GM21528 (cell line): Measurements from ENCODE around the gene PLXNB2.
"Not testable (repeated sequence)": the region's sequence is repeated elsewhere in the genome, so short reads cannot be mapped to it uniquely, and the experiment has no call there.

Experiments
- ATAC-seq: cut with Tn5 transposase; IDR thresholded peaks from one replicate; pipeline ENCODE4 v1.9.1; 2021; ENCODE audit warnings: mild to moderate bottlenecking, moderate library complexity; ENCODE audit not compliant: unreplicated experiment, low FRiP score

Gene PLXNB2, protein sequence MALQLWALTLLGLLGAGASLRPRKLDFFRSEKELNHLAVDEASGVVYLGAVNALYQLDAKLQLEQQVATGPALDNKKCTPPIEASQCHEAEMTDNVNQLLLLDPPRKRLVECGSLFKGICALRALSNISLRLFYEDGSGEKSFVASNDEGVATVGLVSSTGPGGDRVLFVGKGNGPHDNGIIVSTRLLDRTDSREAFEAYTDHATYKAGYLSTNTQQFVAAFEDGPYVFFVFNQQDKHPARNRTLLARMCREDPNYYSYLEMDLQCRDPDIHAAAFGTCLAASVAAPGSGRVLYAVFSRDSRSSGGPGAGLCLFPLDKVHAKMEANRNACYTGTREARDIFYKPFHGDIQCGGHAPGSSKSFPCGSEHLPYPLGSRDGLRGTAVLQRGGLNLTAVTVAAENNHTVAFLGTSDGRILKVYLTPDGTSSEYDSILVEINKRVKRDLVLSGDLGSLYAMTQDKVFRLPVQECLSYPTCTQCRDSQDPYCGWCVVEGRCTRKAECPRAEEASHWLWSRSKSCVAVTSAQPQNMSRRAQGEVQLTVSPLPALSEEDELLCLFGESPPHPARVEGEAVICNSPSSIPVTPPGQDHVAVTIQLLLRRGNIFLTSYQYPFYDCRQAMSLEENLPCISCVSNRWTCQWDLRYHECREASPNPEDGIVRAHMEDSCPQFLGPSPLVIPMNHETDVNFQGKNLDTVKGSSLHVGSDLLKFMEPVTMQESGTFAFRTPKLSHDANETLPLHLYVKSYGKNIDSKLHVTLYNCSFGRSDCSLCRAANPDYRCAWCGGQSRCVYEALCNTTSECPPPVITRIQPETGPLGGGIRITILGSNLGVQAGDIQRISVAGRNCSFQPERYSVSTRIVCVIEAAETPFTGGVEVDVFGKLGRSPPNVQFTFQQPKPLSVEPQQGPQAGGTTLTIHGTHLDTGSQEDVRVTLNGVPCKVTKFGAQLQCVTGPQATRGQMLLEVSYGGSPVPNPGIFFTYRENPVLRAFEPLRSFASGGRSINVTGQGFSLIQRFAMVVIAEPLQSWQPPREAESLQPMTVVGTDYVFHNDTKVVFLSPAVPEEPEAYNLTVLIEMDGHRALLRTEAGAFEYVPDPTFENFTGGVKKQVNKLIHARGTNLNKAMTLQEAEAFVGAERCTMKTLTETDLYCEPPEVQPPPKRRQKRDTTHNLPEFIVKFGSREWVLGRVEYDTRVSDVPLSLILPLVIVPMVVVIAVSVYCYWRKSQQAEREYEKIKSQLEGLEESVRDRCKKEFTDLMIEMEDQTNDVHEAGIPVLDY (N-terminal part only)

DNA sequence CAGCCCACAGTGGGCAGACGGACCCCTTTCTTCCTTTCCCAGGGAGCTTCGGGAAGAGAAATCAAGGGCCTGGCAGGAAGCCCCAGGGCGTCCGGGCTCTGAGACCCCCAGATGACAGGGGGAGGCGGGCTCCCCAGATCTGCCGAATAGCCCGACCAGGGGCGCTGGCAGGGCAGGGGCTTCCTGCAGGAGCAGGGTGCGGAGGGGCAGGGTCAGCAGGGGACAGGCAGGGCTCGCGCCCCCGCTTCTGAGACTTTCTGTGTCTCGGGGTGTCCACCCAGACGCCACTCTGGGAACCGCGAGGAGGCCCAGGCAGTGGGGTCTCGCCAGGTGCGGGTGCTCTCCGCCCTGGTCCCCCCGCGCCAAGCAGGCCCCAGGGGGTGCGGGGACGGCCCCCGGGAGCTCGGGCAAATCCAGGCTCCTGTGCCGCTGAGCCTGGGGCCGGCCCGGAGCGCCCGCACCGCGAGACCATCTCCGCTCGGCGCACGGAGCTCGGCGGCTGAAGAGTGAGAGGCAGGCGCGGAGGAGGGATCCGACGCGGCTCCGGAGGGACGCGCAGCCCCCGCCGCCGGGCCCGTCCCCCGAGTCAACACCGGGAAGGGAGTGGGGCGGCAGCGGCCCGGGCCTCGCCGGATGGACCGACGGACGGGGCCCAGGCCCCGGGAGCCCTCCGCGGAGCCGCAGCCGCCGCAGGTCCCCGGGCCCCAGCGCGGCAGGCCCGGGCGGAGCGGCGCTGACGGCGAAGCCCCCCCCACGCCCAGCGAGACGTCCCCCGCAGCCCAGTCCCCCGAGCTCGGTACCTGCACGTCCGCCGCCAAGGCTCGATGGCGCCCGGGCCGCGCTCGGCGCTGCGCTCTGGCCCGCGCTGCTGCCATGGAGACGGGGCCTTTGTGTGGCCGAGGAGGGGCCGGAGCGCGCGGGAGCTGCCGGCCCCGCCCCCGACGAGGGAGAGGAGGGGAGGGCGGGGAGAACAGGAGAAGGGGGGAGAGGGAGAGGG is at the start of gene PLXNB2:
Gene PLXNB2 (minus strand): TSS at position 894 of the 997 bp plus-strand sequence. CDS start 17,062 bp downstream, outside the sequence.
- no peak for ATAC-seq

DNA sequence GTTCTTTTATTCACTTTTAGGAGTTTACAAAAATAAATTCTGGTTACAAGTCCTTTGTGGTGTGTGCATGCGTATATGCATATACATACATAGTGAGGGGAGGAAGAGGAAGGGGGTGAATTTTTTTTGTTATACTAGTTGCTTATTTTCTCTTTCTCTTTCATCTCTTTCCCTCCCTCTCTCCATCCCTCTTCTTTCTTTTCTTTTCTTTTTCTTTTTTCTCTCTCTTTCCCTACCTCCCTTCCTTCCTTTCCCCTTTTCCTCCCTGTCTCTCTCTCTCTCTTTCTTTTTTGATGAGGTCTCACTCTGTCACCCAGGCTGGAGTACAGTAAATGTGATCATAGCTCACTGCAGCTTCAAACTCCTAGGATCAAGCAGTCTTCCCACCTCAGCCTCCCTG is 49.8 kb upstream of the PLXNB2 start:
- ATAC-seq, result no peak

DNA sequence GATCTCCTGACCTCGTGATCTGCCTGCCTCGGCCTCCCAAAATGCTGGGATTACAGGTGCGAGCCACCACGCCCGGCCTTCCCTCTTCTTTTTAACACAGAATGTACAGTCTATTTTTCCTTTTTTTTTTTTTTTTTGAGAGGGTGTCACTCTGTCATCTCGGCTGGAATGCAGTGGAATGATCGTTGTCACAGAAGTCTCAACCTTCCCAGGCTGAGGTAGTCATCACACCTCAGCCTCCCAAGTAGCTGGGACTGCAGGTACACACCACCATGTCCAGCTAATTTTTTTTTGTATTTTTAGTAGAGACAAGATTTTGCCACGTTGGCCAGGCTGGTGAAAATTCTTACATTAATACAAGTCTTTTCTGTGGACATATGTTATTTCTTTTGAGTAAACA is 48.7 kb upstream of the PLXNB2 start:
- ATAC-seq, result no peak

DNA sequence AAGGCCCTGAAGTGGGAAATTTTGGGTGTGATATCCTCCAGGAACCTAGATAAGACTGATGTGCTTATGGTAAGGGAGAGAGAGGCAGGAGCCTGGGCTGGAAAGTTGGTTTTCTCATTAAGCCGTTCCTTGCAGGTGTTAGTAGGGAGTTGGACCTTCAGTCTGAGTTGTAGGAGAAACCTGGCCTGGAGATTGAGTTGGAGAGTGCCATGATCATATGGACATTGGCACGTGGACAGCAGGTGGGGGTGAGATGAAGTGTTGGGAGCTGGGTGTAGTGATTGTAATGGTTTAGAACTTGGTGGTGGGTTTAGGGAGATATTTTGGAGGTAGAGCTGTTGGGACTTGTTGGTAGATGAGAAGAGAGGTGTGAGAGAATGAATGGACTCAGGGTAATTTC is 40.6 kb upstream of the PLXNB2 start:
- ATAC-seq, result no peak

DNA sequence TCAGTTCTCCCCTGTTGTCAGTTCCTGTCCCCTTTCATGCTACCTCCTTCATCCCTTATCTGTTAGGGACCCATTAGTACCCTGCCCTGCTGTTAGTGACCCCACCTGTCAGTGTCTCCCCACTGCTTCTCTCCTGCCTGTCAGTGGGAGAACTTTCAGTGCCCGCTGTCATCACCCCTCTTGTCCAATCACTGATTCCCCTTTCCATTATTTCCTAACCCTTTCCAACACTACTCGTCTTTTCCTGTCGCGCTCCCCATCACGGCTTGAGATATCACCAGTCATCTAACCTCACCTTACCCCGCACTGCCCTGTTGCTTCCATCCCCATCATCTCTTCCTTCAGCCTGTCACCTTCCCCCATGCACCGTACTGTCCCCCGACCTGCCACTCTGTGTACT is 39.7 kb upstream of the PLXNB2 start:
- ATAC-seq, result no peak

DNA sequence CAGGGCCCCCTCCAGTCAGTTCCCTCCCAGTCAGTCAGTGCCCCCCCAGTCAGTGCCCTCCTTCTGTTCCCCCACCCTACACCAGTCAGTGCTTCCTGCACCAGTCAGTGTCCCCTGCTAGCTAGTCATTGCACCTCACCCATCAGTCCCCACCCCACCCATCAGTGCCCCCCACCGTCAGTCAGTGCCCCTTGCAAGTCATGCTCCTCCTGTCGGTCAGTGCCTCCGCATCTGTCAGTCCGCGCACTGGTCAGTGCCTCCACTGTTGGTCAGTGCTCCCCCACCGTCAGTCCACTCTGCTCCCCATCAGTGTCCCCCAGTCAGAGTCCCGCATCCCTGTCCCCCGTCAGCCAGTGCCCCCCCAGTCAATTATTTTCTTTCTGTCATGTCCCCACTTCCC is 39.0 kb upstream of the PLXNB2 start:
- no peak for ATAC-seq

DNA sequence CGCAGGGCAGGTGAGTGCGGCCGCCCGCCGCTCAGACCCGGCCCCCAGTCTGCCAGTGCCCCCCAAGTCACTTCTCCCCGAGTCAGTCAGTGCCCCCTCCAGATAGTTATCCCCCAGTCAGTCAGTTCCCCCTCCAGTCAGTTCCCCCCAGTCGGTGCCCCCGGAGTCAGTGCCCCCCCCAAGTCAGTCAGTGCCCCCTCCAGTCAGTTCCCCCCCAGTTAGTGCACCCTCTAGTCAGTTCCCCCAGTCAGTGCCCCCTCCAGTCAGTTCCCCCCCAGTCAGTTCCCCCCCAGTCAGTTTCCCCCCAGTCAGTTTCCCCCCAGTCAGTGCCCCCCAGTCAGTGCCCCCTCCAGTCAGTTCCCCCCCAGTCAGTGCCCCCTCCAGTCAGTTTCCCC is 36.1 kb upstream of the PLXNB2 start:
- ATAC-seq, result peak; percentile 1

DNA sequence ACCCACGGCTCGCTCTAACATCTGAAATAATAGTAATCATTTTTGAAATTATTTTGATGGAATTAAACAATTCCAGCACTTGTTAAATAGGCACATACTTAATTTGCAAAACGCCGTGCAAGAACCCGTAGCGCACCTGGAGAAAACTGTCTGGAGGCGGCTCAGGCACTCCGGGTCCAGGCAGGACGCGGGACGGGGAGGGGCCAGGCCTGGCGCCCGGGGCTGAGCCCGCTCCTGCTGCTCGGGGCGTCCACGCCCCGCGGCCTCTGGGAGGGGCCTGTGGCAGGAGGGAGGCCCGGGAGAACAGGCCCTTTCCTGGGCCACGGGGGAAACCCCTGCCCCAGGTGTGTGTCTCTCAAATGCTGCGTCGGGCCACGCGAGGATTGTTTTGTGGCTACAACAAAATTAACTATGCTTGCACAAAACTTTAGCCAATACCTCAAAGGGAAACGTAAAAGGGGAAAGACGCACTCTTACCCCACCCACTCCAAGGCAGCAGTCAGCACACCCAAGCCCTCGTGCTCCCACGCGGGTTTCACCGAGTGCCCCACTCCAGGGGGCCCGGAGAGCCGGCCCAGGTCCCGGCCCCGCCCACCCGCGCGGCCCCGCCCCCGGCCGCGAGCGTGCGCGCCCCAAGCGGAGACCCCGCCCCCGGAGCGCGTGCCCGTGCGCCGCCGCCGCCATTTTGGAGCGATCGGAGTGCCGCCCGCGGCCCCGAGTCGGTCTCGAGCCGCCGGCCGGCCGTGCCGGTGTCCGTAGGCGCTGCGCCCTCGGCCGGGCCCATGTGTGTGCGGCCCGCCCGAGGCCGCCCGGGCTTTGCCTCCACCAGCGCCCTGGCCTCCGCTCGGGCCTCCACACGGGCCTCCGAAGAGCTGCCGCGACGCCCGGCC is 35.5 kb upstream of the PLXNB2 start, which contains the start of gene PPP6R2:
Gene PPP6R2 (plus strand): TSS at position 677 of the 890 bp plus-strand sequence. CDS start 50,582 bp downstream, outside the sequence.
- peak; percentile 54 for ATAC-seq

DNA sequence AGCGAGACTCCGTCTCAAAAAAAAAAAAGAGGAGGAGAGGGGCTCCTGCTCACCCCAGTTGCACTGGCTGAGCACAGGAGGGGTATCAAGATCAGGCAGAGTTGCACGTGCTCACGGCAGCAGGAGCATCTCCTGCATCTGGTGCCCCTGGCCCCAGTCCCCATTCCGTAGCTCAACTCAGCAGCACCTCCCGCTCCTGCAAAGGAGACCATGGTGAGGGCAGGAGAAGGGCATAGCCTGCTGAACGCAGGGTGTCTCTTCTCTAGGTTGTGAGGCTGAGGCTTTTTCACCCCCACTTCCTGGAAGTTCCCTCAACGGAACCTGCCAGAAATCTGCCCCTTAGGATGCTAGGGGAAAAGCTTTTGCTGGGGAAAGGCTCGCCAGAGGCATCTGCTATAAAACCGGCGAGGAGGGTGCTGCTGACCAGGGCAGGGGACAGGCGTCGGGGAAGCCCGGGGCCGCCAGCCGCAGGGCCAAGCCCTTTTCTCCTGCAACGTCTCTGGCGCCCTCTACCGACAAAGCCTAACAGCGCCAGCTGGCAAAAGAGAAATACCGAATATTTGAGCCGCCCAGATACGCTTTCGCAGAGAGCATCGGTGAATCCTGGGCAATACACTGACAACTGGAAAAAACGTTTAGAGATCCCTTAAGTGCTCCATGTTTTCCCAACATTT is 34.7 kb upstream of the PLXNB2 start:
- peak; percentile 77 for ATAC-seq

DNA sequence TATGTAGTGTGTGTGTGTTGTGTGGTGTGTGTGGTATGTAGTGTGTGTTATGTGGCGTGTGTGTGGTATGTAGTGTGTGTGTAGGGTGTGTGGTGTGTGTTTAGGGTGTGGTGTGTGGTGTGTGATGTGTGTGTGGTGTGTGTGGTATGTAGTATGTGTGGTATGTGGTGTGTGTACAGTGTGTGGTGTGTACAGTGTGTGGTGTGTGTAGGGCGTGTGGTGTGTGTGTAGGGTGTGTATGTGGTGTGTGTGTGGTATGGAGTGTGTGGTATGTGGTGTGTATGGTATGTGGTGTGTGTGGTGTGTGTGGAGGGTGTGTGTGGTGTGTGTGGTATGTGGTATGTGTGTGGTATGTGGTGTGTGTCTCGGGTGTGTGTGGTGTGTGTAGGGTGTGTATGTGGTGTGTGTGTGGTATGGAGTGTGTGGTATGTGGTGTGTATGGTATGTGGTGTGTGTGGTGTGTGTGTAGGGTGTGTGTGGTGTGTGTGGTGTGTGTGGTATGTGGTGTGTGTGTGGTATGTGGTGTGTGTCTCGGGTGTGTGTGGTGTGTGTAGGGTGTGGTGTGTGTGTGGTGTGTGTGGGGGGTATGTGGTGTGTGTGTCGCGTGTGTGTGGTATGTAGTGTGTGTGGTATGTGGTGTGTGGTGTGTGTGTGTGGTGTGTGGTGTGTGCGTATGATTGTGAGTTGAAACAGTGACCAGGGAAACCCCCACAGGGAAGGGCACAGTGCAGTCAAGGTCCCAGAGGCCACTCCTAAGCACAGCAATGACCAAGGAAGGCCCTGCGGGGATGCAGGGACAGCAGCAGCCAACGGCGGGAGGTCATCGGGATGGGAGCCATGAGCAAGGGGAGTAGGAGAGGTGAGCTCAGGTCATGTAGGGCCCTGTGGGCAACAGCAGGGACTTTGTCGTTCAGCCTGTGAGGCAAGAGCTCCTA is 32.8 kb upstream of the PLXNB2 start:
- no peak for ATAC-seq

DNA sequence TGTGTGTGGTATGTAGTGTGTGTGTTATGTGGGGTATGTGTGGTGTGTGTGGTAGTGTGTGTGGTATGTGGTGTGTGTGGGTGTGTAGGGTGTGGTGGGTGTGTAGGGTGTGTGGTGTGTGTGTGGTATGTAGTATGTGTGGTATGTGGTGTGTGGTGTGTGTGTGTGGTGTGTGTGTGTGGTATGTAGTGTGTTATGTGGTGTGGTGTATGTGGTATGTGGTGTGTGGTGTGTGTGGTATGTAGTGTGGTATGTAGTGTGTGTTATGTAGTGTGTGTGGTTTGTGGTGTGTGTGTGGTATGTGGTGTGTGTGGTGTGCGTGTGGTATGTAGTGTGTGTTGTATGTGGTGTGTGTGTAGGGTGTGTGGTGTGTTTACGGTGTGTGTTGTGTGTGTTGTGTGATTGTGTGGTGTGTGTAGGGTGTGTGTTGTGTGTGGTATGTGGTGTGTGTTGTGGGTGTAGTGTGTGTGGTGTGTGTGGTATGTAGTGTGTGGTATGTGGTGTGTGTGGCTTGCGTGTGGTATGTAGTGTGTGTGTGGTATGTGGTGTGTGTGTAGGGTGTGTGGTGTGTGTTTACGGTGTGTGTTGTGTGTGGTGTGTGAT is 31.5 kb upstream of the PLXNB2 start:
- no peak for ATAC-seq

DNA sequence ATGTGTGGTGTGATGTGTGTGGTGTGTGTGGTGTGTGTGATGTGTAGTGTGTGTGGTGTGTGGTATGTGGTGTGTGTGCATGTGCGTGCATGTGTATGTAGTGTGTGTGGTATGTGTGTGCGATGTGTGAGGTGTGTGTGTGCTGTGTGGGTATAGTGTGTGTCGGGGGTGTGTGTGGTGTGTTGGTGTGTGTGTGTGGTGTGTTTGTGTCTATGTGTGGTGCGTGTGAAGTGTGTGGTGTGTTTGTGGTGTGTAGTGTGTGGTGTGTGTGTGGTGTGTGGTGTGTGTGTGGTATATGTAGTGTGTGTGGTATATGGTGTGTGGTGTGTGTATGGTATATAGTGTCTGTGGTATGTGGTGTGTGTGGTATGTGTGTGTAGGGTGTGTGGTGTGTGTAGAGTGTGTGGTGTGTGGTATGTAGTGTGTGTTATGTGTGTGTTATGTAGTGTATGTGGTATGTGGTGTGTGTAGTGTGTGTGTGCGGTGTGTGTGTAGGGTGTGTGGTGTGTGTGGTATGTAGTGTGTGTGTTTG is 30.7 kb upstream of the PLXNB2 start:
- no peak for ATAC-seq

DNA sequence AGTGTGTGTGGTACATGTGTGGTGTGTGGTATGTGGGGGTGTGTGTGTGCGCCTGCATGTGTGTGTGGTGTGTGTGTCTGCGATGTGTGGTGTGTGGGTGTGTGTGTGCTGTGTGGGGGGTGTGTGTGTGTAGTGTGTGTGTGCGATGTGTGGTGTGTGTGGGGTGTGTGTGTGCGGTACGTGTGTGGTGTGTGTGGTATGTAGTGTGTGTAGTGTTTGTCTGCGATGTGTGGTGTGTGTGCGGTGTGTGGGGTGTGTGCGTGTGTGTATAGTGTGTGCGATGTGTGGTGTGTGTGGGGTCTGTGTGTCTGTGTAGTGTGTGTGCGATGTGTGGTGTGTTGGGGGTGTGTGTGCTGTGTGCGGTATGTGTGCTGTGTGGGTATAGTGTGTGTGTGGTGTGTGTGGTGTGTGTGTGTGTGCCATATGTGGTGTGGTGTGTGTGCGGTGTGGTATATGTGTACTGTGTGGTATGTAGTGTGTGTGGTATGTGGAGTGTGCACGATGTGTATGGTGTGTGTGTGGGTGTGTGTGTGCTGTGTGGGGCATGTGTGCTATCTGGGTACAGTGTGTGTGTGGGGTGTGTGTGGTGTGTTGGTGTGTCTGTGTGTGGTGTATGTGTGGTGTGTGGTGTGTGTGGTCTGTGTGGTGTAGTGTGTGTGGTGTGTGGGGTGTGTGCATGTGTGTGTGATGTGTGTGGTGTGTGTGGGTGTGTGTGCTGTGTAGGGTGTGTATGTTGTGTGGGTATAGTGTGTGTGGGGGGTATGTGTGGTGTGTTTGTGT is 30.0 kb upstream of the PLXNB2 start:
- no peak for ATAC-seq

DNA sequence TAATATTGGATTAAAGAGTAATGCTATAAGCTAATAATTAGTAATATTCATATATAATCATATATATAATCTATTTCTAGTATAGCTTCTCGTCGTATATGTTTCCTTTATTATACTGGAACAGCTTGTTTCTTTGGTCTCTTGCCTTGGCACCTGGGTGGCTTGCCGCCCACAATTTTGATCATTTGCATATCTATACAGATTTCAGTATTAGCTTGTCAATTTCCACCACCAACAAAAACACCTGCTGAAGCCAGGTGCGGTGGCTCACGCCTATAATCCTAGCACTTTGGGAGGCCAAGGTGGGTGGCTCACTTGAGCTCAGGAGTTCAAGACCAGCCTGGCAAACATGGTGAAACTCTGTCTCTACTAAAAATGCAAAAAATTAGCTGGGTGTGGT is 27.0 kb upstream of the PLXNB2 start:
- not testable (repeated sequence) for ATAC-seq

DNA sequence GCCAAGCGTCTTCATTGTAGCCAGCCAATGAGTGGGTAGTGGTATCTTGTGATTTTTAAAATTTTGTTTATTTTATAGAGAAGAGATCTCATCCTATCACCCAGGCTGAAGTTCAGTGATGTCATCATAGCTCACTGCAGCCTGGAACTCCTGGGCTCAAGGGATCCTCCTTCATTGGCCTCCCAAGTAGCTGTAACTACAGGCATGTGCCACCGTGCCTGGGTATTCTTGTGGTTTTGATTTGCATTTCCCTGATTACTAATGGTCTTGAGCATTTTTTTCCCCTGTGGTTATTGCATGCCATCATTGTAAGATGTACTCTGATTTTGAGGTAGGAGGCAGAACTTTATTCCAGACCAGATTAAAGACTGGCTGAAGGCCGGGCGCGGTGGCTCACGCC is 21.8 kb upstream of the PLXNB2 start:
- no peak for ATAC-seq

DNA sequence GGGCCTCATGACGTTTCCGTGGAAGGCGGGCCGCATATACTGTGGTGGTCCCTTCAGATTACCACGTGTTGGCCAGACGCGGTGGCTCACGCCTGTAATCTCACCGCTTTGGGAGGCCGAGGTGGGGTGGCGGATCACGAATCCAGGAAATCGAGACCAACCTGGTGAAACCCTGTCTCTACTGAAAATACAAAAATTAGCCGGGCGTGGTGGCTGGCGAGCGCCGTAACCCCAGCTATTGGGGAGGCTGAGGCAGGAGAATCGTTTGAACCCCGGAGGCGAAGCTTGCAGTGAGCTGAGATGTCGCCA is 20.2 kb upstream of the PLXNB2 start:
- ATAC-seq, result no peak
